ENCODE data around the gene SPIB.

Gene SPIB

GRCh38 chr19:50406829-50407228 is 11.9 kb upstream of the SPIB start:
- no peaks in the 10 kb centered on the region for H3K4me1 Mint-ChIP-seq
- no peak overlapping the region for H3K27ac Mint-ChIP-seq
- H3K36me3 Mint-ChIP-seq (ENCODE audit: low read depth): peaks cover 23% of the 10 kb centered on the region
- no peak overlapping the region for H3K4me3 Mint-ChIP-seq
- H3K9me3 Mint-ChIP-seq: no peaks in the 10 kb centered on the region
- no peaks in the 10 kb centered on the region for H3K27me3 Mint-ChIP-seq (ENCODE audit: low read depth)
- no peak for TF ChIP-seq CTCF (IDR thresholded peaks at IDR 0.05; ENCODE audit: unreplicated experiment in 3 of 3)

GRCh38 chr19:50409347-50409746 is 9.4 kb upstream of the SPIB start:
- no peak for TF ChIP-seq CTCF (IDR thresholded peaks at IDR 0.05; ENCODE audit: unreplicated experiment in 3 of 3)
- Mint-ChIP-seq H3K9me3 (no peaks in the 10 kb centered on the region), H3K4me3 (no peak overlapping the region), H3K4me1 (no peaks in the 10 kb centered on the region), H3K27me3 (ENCODE audit: low read depth) (no peaks in the 10 kb centered on the region), H3K27ac (no peak overlapping the region), H3K36me3 (ENCODE audit: low read depth) (peaks cover 24% of the 10 kb centered on the region)

- Mint-ChIP-seq H3K27me3 (ENCODE audit: low read depth) (no peaks in the 10 kb centered on the region), H3K9me3 (no peaks in the 10 kb centered on the region), H3K36me3 (ENCODE audit: low read depth) (peaks cover 28% of the 10 kb centered on the region), H3K4me3 (no peak overlapping the region), H3K4me1 (no peaks in the 10 kb centered on the region), H3K27ac (no peak overlapping the region)
- no peak for TF ChIP-seq CTCF (IDR thresholded peaks at IDR 0.05; ENCODE audit: unreplicated experiment in 3 of 3)
Observed at GRCh38 chr19:50410109-50410508, 8.6 kb upstream of the SPIB start.

- TF ChIP-seq CTCF (IDR thresholded peaks at IDR 0.05; ENCODE audit: unreplicated experiment in 3 of 3): no peak
- Mint-ChIP-seq H3K36me3 (ENCODE audit: low read depth) (peaks cover 21% of the 10 kb centered on the region), H3K9me3 (no peaks in the 10 kb centered on the region), H3K27ac (no peak overlapping the region), H3K4me3 (no peak overlapping the region), H3K4me1 (no peaks in the 10 kb centered on the region), H3K27me3 (ENCODE audit: low read depth) (no peaks in the 10 kb centered on the region)
Observed at GRCh38 chr19:50412419-50412818, 6.3 kb upstream of the SPIB start.

- Mint-ChIP-seq H3K4me1 (no peaks in the 10 kb centered on the region), H3K36me3 (ENCODE audit: low read depth) (peaks cover 21% of the 10 kb centered on the region)
Observed at GRCh38 chr19:50413096-50413495, 5.6 kb upstream of the SPIB start.

More at GRCh38 chr19:50413096-50413495, 5.6 kb upstream of the SPIB start:
- H3K27me3 Mint-ChIP-seq (ENCODE audit: low read depth): no peaks in the 10 kb centered on the region
- no peaks in the 10 kb centered on the region for H3K9me3 Mint-ChIP-seq
- TF ChIP-seq CTCF (IDR thresholded peaks at IDR 0.05; ENCODE audit: unreplicated experiment in 3 of 3): no peak
- no peak overlapping the region for H3K27ac Mint-ChIP-seq
- no peak overlapping the region for H3K4me3 Mint-ChIP-seq
